ENCODE data around the gene CDK8. TPM values are rescaled to one million over a fixed set of nuclear protein-coding genes. Genes with fewer than 3 reads are reported as not detected.

The CDK8 gene
- total RNA-seq, 2 experiments from 2014 or later: 16.8 to 22.3 TPM

DNA sequence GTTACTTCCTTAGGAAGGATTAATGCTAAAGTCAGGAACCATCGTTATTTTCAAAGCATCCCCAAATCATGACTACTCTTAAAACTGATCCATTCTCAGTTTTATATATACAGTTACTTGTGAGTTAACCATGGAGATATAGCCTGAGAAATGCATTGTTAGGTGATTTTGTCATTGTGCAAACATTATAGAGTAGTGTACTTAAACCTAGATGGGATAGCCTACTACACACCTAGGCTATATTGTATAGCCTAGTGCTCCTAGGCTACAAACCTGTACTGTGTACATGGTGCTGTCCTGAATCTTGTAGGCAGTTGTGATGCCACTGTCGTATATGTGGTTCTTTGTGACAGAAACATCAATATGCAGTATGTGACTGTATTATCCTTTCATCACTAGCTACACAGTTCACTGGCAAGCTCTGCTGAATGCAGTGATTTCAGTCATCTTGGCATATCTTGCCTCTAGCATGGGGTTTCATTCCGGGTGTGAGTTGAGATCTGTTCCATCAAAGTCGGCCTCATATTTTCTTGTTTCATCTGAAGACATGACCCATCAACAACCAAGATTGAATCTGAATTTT is 45.3 kb downstream of the CDK8 start:
- TF ChIP-seq, protein P1, sequence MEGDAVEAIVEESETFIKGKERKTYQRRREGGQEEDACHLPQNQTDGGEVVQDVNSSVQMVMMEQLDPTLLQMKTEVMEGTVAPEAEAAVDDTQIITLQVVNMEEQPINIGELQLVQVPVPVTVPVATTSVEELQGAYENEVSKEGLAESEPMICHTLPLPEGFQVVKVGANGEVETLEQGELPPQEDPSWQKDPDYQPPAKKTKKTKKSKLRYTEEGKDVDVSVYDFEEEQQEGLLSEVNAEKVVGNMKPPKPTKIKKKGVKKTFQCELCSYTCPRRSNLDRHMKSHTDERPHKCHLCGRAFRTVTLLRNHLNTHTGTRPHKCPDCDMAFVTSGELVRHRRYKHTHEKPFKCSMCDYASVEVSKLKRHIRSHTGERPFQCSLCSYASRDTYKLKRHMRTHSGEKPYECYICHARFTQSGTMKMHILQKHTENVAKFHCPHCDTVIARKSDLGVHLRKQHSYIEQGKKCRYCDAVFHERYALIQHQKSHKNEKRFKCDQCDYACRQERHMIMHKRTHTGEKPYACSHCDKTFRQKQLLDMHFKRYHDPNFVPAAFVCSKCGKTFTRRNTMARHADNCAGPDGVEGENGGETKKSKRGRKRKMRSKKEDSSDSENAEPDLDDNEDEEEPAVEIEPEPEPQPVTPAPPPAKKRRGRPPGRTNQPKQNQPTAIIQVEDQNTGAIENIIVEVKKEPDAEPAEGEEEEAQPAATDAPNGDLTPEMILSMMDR (conservative IDR thresholded peaks at IDR 0.05; ENCODE audit: low read length): no peak
- no peak for TF ChIP-seq EZH2phosphoT487 (IDR thresholded peaks at IDR 0.05; ENCODE audit: borderline replicate concordance, low read depth, low read length)
- Histone ChIP-seq H3K4me3 (ENCODE audit: low read depth, low read length, poor library complexity, severe bottlenecking) (no peak overlapping the region), H3K4me2 (ENCODE audit: low read length) (no peak overlapping the region), H2AFZ (ENCODE audit: low read length) (no peak overlapping the region), H3K9me3 (ENCODE audit: low read length) (no peaks in the 10 kb centered on the region), H3K9me2 (ENCODE audit: insufficient read depth, low read length) (no peaks in the 10 kb centered on the region), H3K4me1 (ENCODE audit: insufficient read depth, low read length, poor library complexity, severe bottlenecking) (no peaks in the 10 kb centered on the region), H3K27ac (ENCODE audit: low read depth, low read length, poor library complexity, severe bottlenecking) (no peak overlapping the region), H4K20me1 (ENCODE audit: insufficient read depth, low read length) (peaks cover 13% of the 10 kb centered on the region), H3K36me3 (ENCODE audit: insufficient read depth, low read length) (no peaks in the 10 kb centered on the region), H3K79me2 (ENCODE audit: insufficient read depth, low read depth, low read length) (no peaks in the 10 kb centered on the region)
- no peak for DNase-seq (ENCODE audit: low spot score)
- intact Hi-C loops (cut with micrococcal nuclease; ENCODE audit: unreplicated experiment): no loop called here
- ChIA-PET POLR2A (no interaction called here), CTCF (ENCODE audit: unreplicated experiment) (no interaction called here)
- BruUV-seq (replicated peaks): no TSS peak

DNA sequence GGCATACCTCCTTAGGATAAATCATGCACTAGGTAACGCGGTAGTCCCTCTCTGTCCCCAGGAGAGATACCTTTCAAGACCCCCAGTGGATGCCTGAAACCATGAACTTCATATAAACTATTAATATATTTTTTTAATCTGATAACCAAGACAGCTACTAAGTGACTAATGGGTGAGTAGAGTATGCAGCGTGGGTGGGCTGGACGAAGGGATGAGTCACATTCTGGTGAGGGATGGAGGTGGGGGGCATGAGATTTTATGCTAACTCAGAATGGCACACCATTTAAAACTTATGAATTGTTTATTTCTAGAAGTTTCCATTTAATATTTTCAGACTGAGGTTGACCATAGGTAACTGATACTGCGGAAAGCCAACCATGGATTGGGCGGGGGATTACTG is 46.2 kb downstream of the CDK8 start:
- no peaks in the 10 kb centered on the region for H3K9me3 ChIP-seq (ENCODE audit: low read length)
- DNase-seq (ENCODE audit: low spot score): no peak
- intact Hi-C loops (cut with micrococcal nuclease; ENCODE audit: unreplicated experiment): no loop called here
- H3K27ac ChIP-seq (ENCODE audit: low read depth, low read length, poor library complexity, severe bottlenecking): no peak overlapping the region
- no peaks in the 10 kb centered on the region for H3K4me1 ChIP-seq (ENCODE audit: insufficient read depth, low read length, poor library complexity, severe bottlenecking)
- no peak overlapping the region for H3K4me3 ChIP-seq (ENCODE audit: low read depth, low read length, poor library complexity, severe bottlenecking)
- no peaks in the 10 kb centered on the region for H3K9me2 ChIP-seq (ENCODE audit: insufficient read depth, low read length)
- no TSS peak for BruUV-seq (replicated peaks)
- no peaks in the 10 kb centered on the region for H3K79me2 ChIP-seq (ENCODE audit: insufficient read depth, low read depth, low read length)
- POLR2A ChIA-PET: no interaction called here
- peaks cover 16% of the 10 kb centered on the region for H4K20me1 ChIP-seq (ENCODE audit: insufficient read depth, low read length)
- TF ChIP-seq, protein P1 (conservative IDR thresholded peaks at IDR 0.05; ENCODE audit: low read length): no peak
- TF ChIP-seq EZH2phosphoT487 (IDR thresholded peaks at IDR 0.05; ENCODE audit: borderline replicate concordance, low read depth, low read length): no peak
- CTCF ChIA-PET (ENCODE audit: unreplicated experiment): no interaction called here
- H2AFZ ChIP-seq (ENCODE audit: low read length): no peak overlapping the region
- no peaks in the 10 kb centered on the region for H3K36me3 ChIP-seq (ENCODE audit: insufficient read depth, low read length)
- no peak overlapping the region for H3K4me2 ChIP-seq (ENCODE audit: low read length)

DNA sequence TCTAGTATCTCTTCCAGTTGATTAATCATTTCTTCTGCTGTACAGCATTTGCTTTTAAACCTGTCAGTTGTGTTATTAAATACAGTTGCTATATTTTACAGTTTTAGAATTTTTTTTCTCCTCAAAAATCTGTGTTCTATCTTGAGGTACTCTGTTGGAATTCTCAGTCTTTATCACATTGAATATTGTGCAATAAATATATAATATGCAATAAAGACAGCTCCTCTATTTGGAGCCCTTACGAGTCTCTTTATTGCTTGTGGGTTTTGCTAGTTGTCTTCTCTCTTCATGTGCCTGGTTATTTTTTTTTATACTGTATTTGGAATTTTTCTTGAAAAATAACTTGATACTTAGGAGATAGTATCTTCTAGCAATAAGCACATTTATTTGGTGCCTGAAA is 51.7 kb downstream of the CDK8 start:
- no peak overlapping the region for H3K4me3 ChIP-seq (ENCODE audit: low read depth, low read length, poor library complexity, severe bottlenecking)
- H3K9me2 ChIP-seq (ENCODE audit: insufficient read depth, low read length): no peaks in the 10 kb centered on the region
- peaks cover 17% of the 10 kb centered on the region for H4K20me1 ChIP-seq (ENCODE audit: insufficient read depth, low read length)
- H3K4me1 ChIP-seq (ENCODE audit: insufficient read depth, low read length, poor library complexity, severe bottlenecking): no peaks in the 10 kb centered on the region
- BruUV-seq (replicated peaks): no TSS peak
- TF ChIP-seq, protein P1 (conservative IDR thresholded peaks at IDR 0.05; ENCODE audit: low read length): no peak
- no peak for TF ChIP-seq EZH2phosphoT487 (IDR thresholded peaks at IDR 0.05; ENCODE audit: borderline replicate concordance, low read depth, low read length)
- POLR2A ChIA-PET: interaction anchor here (0.8 kb wide), 1 partner anchor 9 kb away, joined by 3 read pairs; no protein-coding TSS in a partner anchor
- intact Hi-C loops (cut with micrococcal nuclease; ENCODE audit: unreplicated experiment): no loop called here
- H3K4me2 ChIP-seq (ENCODE audit: low read length): no peak overlapping the region
- CTCF ChIA-PET (ENCODE audit: unreplicated experiment): no interaction called here
- H3K9me3 ChIP-seq (ENCODE audit: low read length): no peaks in the 10 kb centered on the region
- H3K79me2 ChIP-seq (ENCODE audit: insufficient read depth, low read depth, low read length): peaks cover 6% of the 10 kb centered on the region; the same call in 1 of the 2 replicates
- H3K27ac ChIP-seq (ENCODE audit: low read depth, low read length, poor library complexity, severe bottlenecking): no peak overlapping the region
- no peak overlapping the region for H2AFZ ChIP-seq (ENCODE audit: low read length)
- no peak for DNase-seq (ENCODE audit: low spot score)
- H3K36me3 ChIP-seq (ENCODE audit: insufficient read depth, low read length): no peaks in the 10 kb centered on the region
